ENCODE measurements around the gene PRELID1. TPM values are rescaled to one million over a fixed set of nuclear protein-coding genes. Genes with fewer than 3 reads are reported as not detected.

The PRELID1 gene
- total RNA-seq, 6 experiments from 2014 or later, result 64.1 to 116 (median 84.4) TPM

DNA sequence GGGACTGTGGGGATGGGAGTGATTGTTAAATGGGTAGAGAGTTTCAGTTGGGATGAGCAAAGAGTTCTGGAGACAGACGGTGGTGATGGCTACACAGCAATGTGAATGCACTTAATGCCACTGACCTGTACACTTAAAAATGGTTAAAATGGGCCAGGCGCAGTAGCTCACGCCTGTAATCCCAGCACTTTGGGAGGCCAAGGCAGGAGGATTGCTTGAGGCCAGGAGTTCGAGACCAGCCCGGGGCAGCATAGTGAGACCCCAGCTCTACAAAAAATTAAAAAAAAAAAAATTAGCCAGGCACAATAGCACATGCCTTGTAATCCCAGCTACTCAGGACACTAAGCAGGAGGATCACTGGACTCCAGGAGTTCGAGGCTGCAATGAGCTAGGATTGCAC, 40.2 kb downstream of the PRELID1 start:
- ATAC-seq (no peak), DNase-seq (no peak)
- intact Hi-C loops (cut with DNase I), result no loop called here
- H3K4me1 ChIP-seq, result peaks cover 0 to 41% (median 14%) of the 10 kb centered on the region in 4 donors
- H3K9me3 ChIP-seq, result no peaks in the 10 kb centered on the region
- no peak overlapping the region for H3K4me3 ChIP-seq
- no peak overlapping the region for H3K27ac ChIP-seq
- H3K36me3 ChIP-seq, result peaks cover 3 to 21% (median 9%) of the 10 kb centered on the region in 4 donors
- 85% methylated on average over 3 of the region's 6 CpGs for WGBS (ENCODE audit: insufficient coverage, low coverage, low lambda C conversion rate, missing lambda C conversion rate)
- TF ChIP-seq, protein P1, sequence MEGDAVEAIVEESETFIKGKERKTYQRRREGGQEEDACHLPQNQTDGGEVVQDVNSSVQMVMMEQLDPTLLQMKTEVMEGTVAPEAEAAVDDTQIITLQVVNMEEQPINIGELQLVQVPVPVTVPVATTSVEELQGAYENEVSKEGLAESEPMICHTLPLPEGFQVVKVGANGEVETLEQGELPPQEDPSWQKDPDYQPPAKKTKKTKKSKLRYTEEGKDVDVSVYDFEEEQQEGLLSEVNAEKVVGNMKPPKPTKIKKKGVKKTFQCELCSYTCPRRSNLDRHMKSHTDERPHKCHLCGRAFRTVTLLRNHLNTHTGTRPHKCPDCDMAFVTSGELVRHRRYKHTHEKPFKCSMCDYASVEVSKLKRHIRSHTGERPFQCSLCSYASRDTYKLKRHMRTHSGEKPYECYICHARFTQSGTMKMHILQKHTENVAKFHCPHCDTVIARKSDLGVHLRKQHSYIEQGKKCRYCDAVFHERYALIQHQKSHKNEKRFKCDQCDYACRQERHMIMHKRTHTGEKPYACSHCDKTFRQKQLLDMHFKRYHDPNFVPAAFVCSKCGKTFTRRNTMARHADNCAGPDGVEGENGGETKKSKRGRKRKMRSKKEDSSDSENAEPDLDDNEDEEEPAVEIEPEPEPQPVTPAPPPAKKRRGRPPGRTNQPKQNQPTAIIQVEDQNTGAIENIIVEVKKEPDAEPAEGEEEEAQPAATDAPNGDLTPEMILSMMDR (IDR thresholded peaks at IDR 0.05), result no peak
- no peak for TF ChIP-seq POLR2A (IDR thresholded peaks at IDR 0.05)
- H3K27me3 ChIP-seq, result no peaks in the 10 kb centered on the region

DNA sequence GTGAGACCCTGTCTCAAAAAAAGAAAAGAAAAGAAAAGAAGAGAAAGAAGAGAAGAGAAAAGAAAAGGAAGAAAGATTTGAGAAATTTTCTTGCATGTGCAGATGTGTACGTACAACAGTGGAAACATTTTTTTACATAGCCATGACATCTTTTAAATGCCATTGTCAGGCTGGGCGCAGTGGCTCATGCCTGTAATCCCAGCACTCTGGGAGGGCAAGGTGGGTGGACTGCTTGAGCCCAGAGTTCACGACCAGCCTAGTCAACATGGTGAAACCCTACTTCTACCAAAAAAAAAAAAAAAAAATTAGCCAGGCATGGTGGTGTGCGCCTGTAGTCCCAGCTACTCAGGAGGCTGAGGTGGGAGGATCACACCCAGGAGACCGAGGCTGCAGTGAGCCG, 41.3 kb downstream of the PRELID1 start:
- Histone ChIP-seq H3K36me3 (peaks cover 2 to 23% (median 3%) of the 10 kb centered on the region in 4 donors), H3K4me3 (no peak overlapping the region), H3K9me3 (no peaks in the 10 kb centered on the region), H3K27me3 (no peaks in the 10 kb centered on the region), H3K4me1 (peaks cover 0 to 49% (median 20%) of the 10 kb centered on the region in 4 donors), H3K27ac (no peak overlapping the region)
- TF ChIP-seq, protein P1 (IDR thresholded peaks at IDR 0.05), result no peak
- TF ChIP-seq POLR2A (IDR thresholded peaks at IDR 0.05), result no peak
- intact Hi-C loops (cut with DNase I), result no loop called here
- DNase-seq (no peak), ATAC-seq (no peak)
- 100% methylated on average over 6 of the region's 6 CpGs for WGBS (ENCODE audit: insufficient coverage, low coverage, low lambda C conversion rate, missing lambda C conversion rate)

DNA sequence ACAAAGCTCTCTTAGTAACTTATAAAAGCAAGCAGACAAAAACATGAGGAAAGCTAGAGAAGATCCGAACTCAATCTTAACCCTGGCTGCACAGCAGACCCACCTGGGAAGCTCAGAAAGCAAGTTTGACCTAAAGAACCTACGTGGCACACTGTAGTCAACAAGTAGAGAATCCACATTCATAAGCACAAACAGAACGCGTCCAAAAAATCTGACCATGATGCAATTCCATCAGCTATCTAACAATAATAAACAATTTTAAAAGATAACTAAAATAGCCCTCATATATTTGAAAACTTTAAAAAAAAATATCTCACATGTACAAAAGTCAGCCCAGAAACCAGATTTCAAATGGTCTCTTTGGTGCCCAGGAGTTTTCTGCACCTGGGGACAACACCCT, 43.2 kb downstream of the PRELID1 start:
- peaks cover under 1 to 16% (median 2%) of the 10 kb centered on the region in 4 donors for H3K36me3 ChIP-seq
- DNase-seq, result no peak
- H3K4me1 ChIP-seq, result peaks cover 0 to 57% (median 24%) of the 10 kb centered on the region in 4 donors
- H3K9me3 ChIP-seq, result no peaks in the 10 kb centered on the region
- no peak for TF ChIP-seq POLR2A (IDR thresholded peaks at IDR 0.05)
- TF ChIP-seq, protein P1 (IDR thresholded peaks at IDR 0.05), result no peak
- intact Hi-C loops (cut with DNase I), result no loop called here
- no peak overlapping the region for H3K27ac ChIP-seq
- no peak for ATAC-seq
- no peaks in the 10 kb centered on the region for H3K27me3 ChIP-seq
- H3K4me3 ChIP-seq, result no peak overlapping the region
- 14% methylated on average over 4 of the region's 4 CpGs for WGBS (ENCODE audit: insufficient coverage, low coverage, low lambda C conversion rate, missing lambda C conversion rate)

DNA sequence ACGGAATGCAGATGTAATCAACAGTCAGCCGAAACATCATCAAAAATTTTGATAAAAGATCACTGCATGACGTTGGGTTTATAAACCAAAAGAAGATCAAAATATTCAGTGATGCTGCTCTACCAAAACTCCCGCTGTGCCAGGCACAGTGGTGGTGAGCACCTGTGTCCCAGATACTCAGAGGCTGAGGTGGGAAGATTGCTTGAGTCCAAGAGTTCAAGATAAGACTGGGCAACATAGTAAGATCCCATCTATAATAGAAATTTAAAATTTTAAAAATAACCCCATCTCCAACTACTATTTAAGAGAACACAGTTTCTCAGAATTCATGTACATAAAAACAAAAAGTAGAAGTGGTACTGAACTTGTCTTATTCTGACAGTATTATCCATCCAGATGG, 44.1 kb downstream of the PRELID1 start:
- no peak for ATAC-seq
- H3K4me3 ChIP-seq, result no peak overlapping the region
- no peaks in the 10 kb centered on the region for H3K9me3 ChIP-seq
- no peak overlapping the region for H3K27ac ChIP-seq
- no peak for DNase-seq
- no peaks in the 10 kb centered on the region for H3K27me3 ChIP-seq
- 84% methylated on average over 4 of the region's 4 CpGs for WGBS (ENCODE audit: insufficient coverage, low coverage, low lambda C conversion rate, missing lambda C conversion rate)
- intact Hi-C loops (cut with DNase I), result no loop called here
- peaks cover 0 to 10% (median 2%) of the 10 kb centered on the region in 4 donors for H3K36me3 ChIP-seq
- H3K4me1 ChIP-seq, result peaks cover 0 to 62% (median 24%) of the 10 kb centered on the region in 4 donors
- TF ChIP-seq POLR2A (IDR thresholded peaks at IDR 0.05), result no peak
- TF ChIP-seq, protein P1 (IDR thresholded peaks at IDR 0.05), result no peak

DNA sequence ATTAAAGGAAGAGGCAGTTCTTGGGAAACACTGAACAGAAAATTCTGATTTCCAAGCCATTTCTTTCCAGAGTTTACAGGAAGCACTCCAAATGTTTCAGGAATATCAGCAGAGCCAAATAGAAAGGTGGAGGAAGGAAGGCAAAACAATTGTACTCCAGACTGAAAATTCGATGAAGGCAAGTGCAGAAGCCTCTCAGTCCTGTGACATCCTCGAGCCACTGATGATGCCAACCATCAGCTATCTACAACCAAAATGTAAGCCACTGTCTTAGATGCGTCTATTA, 45.7 kb downstream of the PRELID1 start:
- WGBS (ENCODE audit: insufficient coverage, low coverage, low lambda C conversion rate, missing lambda C conversion rate), result 32% methylated on average over 2 of the region's 3 CpGs
- peaks cover 0 to 7% (median 2%) of the 10 kb centered on the region in 4 donors for H3K36me3 ChIP-seq
- H3K27me3 ChIP-seq, result no peaks in the 10 kb centered on the region
- H3K4me3 ChIP-seq, result no peak overlapping the region
- no peak for ATAC-seq
- H3K4me1 ChIP-seq, result peaks cover 0 to 74% (median 28%) of the 10 kb centered on the region in 4 donors
- H3K9me3 ChIP-seq, result no peaks in the 10 kb centered on the region
- TF ChIP-seq, protein P1 (IDR thresholded peaks at IDR 0.05), result no peak
- no peak for TF ChIP-seq POLR2A (IDR thresholded peaks at IDR 0.05)
- intact Hi-C loops (cut with DNase I), result no loop called here
- no peak for DNase-seq
- H3K27ac ChIP-seq, result no peak overlapping the region
